ENCODE results near the gene STAG2. TPM values are rescaled to one million over a fixed set of nuclear protein-coding genes. Genes with fewer than 3 reads are reported as not detected.

The STAG2 gene
- polyA plus RNA-seq, 3 donors, result 20.6 to 56.2 (median 40.9) TPM

- no peak for TF ChIP-seq CTCF (IDR thresholded peaks at IDR 0.05)
- H3K36me3 Mint-ChIP-seq, result no peaks in the 10 kb centered on the region
- Histone ChIP-seq H3K79me2 (ENCODE audit: insufficient read depth, low read length) (no peaks in the 10 kb centered on the region), H4K20me1 (ENCODE audit: insufficient read depth, low read length) (no peaks in the 10 kb centered on the region), H3K4me1 (ENCODE audit: control insufficient read depth in 1 of 2, insufficient read depth in 2 of 2, low read length in 2 of 2) (peaks cover 8 to 9% of the 10 kb centered on the region in 2 donors), H3K36me3 (replicated peaks in 1 of 2; ENCODE audit: control insufficient read depth in 1 of 2, insufficient read depth in 2 of 2, low read length in 2 of 2) (no peaks in the 10 kb centered on the region), H3K4me2 (replicated peaks; ENCODE audit: extremely low read depth, low read length, poor library complexity, severe bottlenecking) (no peak overlapping the region), H2AFZ (ENCODE audit: insufficient read depth, low read depth, low read length, poor library complexity, severe bottlenecking) (no peak overlapping the region), H3K4me3 (replicated peaks in 1 of 3; ENCODE audit: low read depth in 2 of 3, low read length in 3 of 3) (no peak overlapping the region), H3K9me3 (replicated peaks in 1 of 2; ENCODE audit: control insufficient read depth in 1 of 2, insufficient read depth in 1 of 2, low read length in 2 of 2) (no peaks in the 10 kb centered on the region), H3K27me3 (ENCODE audit: control insufficient read depth in 2 of 2, insufficient read depth in 2 of 2, low read length in 2 of 2) (no peaks in the 10 kb centered on the region), H3K27ac (ENCODE audit: low read depth in 1 of 2, low read length in 2 of 2) (no peak overlapping the region), H3K9ac (ENCODE audit: insufficient read depth, low read length, poor library complexity, severe bottlenecking) (no peak overlapping the region)
- H3K27me3 Mint-ChIP-seq (ENCODE audit: low read depth in 3 of 3), result peaks cover 0 to 3% (median 0%) of the 10 kb centered on the region in 3 donors
- no peak overlapping the region for H3K4me3 Mint-ChIP-seq
- WGBS (ENCODE audit: insufficient coverage), result no CpG with 5 or more reads among the region's 2 CpGs
- peaks cover 0 to 10% (median 0%) of the 10 kb centered on the region in 7 donors for H3K9me3 Mint-ChIP-seq
- H3K4me1 Mint-ChIP-seq, result peaks cover 13% of the 10 kb centered on the region
- intact Hi-C loops (cut with micrococcal nuclease), result no loop called here
- no peak overlapping the region for H3K27ac Mint-ChIP-seq
- no peak for DNase-seq
These were observed 38.3 kb upstream of the STAG2 start for GRCh38 chrX:123923211-123923610.

GRCh38 chrX:123924186-123924585, 37.3 kb upstream of the STAG2 start:
- intact Hi-C loops (cut with micrococcal nuclease), result no loop called here
- no peak for TF ChIP-seq CTCF (IDR thresholded peaks at IDR 0.05)
- Histone ChIP-seq H3K27me3 (ENCODE audit: control insufficient read depth in 2 of 2, insufficient read depth in 2 of 2, low read length in 2 of 2) (no peaks in the 10 kb centered on the region), H4K20me1 (ENCODE audit: insufficient read depth, low read length) (no peaks in the 10 kb centered on the region), H3K27ac (ENCODE audit: low read depth in 1 of 2, low read length in 2 of 2) (no peak overlapping the region), H3K4me2 (replicated peaks; ENCODE audit: extremely low read depth, low read length, poor library complexity, severe bottlenecking) (no peak overlapping the region), H3K9me3 (replicated peaks in 1 of 2; ENCODE audit: control insufficient read depth in 1 of 2, insufficient read depth in 1 of 2, low read length in 2 of 2) (no peaks in the 10 kb centered on the region), H3K79me2 (ENCODE audit: insufficient read depth, low read length) (no peaks in the 10 kb centered on the region), H3K36me3 (replicated peaks in 1 of 2; ENCODE audit: control insufficient read depth in 1 of 2, insufficient read depth in 2 of 2, low read length in 2 of 2) (no peaks in the 10 kb centered on the region), H3K4me3 (replicated peaks in 1 of 3; ENCODE audit: low read depth in 2 of 3, low read length in 3 of 3) (no peak overlapping the region), H2AFZ (ENCODE audit: insufficient read depth, low read depth, low read length, poor library complexity, severe bottlenecking) (no peak overlapping the region), H3K4me1 (ENCODE audit: control insufficient read depth in 1 of 2, insufficient read depth in 2 of 2, low read length in 2 of 2) (peaks cover 8 to 9% of the 10 kb centered on the region in 2 donors), H3K9ac (ENCODE audit: insufficient read depth, low read length, poor library complexity, severe bottlenecking) (no peak overlapping the region)
- H3K27me3 Mint-ChIP-seq (ENCODE audit: low read depth in 3 of 3), result peaks cover 0 to 3% (median 0%) of the 10 kb centered on the region in 3 donors
- peaks cover 0 to 10% (median 0%) of the 10 kb centered on the region in 7 donors for H3K9me3 Mint-ChIP-seq
- no peak overlapping the region for H3K4me3 Mint-ChIP-seq
- H3K36me3 Mint-ChIP-seq, result no peaks in the 10 kb centered on the region
- peaks cover 13% of the 10 kb centered on the region for H3K4me1 Mint-ChIP-seq
- no CpG with 5 or more reads among the region's 1 CpG for WGBS (ENCODE audit: insufficient coverage)
- no peak for DNase-seq
- H3K27ac Mint-ChIP-seq, result no peak overlapping the region
